Nephron (organoid): ENCODE measurements around the gene PNPLA7.

Experiments
- H3K27ac Mint-ChIP-seq, 3 experiments: 2 replicates each; pipeline ENCODE4 v1.8.0; 2020; ENCODE audit warnings: mixed read lengths in 3 of 3, mild to moderate bottlenecking in 2 of 3, moderate library complexity in 1 of 3
- H3K27me3 Mint-ChIP-seq: 2 replicates; pipeline ENCODE4 v1.8.0; 2021; ENCODE audit warnings: low read depth, mild to moderate bottlenecking, moderate library complexity, mixed read lengths
- H3K36me3 Mint-ChIP-seq: 2 replicates; pipeline ENCODE4 v1.8.0; 2020; ENCODE audit warnings: low read depth, mixed read lengths
- H3K4me1 Mint-ChIP-seq: 2 replicates; pipeline ENCODE4 v1.8.0; 2020; ENCODE audit warnings: mixed read lengths
- H3K4me3 Mint-ChIP-seq, 3 experiments: 2 replicates each; pipeline ENCODE4 v1.8.0; 2020; ENCODE audit warnings: mild to moderate bottlenecking in 3 of 3, mixed read lengths in 3 of 3, moderate library complexity in 2 of 3
- H3K9me3 Mint-ChIP-seq: 2 replicates; pipeline ENCODE4 v1.8.0; 2020; ENCODE audit warnings: mixed read lengths
- TF ChIP-seq, protein P1 (sequence below), 3 experiments: fragments of 200-600 bp; sonication (generic); IDR thresholded peaks; one replicate each; pipeline ENCODE4 v1.5.0; 2021; ENCODE audit warnings: antibody characterized with exemption in 3 of 3; ENCODE audit not compliant: unreplicated experiment in 3 of 3

PNPLA7 gene

DNA sequence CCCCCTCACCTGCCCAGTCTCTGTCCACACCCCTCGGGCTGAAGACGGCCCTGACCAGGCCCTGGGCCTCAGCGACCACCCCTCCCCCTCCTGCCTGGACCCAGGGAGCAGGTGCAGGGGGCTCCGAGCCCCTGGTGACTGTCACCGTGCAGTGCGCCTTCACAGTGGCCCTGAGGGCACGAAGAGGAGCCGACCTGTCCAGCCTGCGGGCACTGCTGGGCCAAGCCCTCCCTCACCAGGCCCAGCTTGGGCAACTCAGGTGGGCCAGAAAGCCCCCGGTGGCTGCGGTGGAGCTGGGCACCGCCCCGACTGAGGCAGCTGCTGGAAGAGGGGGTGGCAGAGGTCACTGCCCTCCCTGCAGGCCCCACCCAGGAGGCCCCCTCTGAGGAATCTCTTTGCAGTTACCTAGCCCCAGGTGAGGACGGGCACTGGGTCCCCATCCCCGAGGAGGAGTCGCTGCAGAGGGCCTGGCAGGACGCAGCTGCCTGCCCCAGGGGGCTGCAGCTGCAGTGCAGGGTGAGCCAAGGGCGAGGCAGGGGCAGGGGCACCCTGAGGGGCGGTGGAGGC is 116.8 kb downstream of the PNPLA7 start:
- TF ChIP-seq, protein P1, sequence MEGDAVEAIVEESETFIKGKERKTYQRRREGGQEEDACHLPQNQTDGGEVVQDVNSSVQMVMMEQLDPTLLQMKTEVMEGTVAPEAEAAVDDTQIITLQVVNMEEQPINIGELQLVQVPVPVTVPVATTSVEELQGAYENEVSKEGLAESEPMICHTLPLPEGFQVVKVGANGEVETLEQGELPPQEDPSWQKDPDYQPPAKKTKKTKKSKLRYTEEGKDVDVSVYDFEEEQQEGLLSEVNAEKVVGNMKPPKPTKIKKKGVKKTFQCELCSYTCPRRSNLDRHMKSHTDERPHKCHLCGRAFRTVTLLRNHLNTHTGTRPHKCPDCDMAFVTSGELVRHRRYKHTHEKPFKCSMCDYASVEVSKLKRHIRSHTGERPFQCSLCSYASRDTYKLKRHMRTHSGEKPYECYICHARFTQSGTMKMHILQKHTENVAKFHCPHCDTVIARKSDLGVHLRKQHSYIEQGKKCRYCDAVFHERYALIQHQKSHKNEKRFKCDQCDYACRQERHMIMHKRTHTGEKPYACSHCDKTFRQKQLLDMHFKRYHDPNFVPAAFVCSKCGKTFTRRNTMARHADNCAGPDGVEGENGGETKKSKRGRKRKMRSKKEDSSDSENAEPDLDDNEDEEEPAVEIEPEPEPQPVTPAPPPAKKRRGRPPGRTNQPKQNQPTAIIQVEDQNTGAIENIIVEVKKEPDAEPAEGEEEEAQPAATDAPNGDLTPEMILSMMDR (IDR thresholded peaks at IDR 0.05; ENCODE audit: unreplicated experiment in 3 of 3): no peak
- H3K27me3 Mint-ChIP-seq: no peaks in the 10 kb centered on the region

DNA sequence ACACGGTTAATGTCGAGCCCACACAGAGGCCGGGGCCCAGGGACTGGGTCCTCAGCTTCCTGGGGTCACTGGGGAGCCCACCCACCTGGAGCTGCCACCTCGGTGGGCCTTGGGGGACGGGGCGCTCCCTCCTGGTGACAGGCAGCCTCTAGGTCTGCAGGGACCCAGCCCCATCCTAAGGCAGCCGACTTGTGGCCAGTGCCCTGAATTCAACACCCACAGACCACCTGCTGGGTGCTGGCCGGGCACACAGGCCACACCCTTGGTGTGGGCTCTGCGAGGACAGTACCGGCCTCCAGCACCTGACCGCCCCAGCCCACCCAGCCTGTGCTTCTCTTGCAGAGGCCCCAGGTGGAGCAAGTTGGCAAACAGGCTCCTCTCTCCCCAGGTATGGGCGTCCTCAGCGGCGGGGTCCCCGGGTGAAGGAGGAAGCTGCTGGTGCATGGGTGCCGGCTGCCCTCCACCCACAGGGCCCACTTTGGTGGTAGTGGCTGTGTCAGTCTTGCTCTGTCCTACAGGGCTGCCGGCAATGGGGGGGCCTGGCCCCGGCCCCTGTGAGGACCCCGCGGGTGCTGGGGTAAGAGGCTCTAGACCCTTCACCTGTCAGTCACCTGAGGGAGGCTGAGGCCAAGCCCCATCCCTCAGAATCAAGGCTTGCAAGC is 117.4 kb downstream of the PNPLA7 start:
- no peaks in the 10 kb centered on the region for H3K4me1 Mint-ChIP-seq
- no peaks in the 10 kb centered on the region for H3K9me3 Mint-ChIP-seq
- no peak overlapping the region for H3K27ac Mint-ChIP-seq
- H3K27me3 Mint-ChIP-seq: no peaks in the 10 kb centered on the region
- H3K36me3 Mint-ChIP-seq: no peaks in the 10 kb centered on the region
- no peak overlapping the region for H3K4me3 Mint-ChIP-seq
- TF ChIP-seq, protein P1 (IDR thresholded peaks at IDR 0.05; ENCODE audit: unreplicated experiment in 3 of 3): no peak

More for the DNA sequence above, 116.8 kb downstream of the PNPLA7 start:
- H3K4me1 Mint-ChIP-seq: no peaks in the 10 kb centered on the region
- H3K36me3 Mint-ChIP-seq: no peaks in the 10 kb centered on the region
- no peak overlapping the region for H3K27ac Mint-ChIP-seq
- H3K9me3 Mint-ChIP-seq: no peaks in the 10 kb centered on the region
- H3K4me3 Mint-ChIP-seq: no peak overlapping the region

DNA sequence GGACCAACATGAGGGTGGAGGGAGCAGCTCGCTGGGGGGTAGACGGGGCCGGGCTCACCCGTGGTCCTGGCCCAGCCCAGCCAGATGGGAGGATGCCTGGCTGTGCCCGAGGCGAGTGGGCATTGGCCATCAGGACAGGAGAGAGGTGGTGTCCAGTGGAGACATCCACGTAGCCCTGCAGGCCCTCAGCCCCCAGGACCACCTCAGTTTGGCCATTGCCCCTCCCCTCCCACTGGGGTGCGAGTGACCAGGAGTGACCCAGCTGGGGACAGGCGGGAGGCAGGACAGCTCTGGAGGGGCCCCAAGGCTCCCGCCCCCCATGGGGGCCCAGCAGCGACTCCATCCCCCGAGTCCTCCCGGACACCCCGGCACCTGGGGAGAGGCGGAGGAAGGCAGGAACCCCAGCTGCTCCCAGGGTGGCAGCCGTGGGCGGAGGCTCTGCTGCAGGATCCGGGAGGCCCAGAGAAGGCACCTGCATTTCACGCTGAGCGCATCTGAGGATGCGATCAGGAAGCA is 118.7 kb downstream of the PNPLA7 start:
- Mint-ChIP-seq H3K27me3 (no peaks in the 10 kb centered on the region), H3K27ac (no peak overlapping the region), H3K4me1 (no peaks in the 10 kb centered on the region), H3K36me3 (no peaks in the 10 kb centered on the region), H3K4me3 (no peak overlapping the region), H3K9me3 (no peaks in the 10 kb centered on the region)
- TF ChIP-seq, protein P1 (IDR thresholded peaks at IDR 0.05; ENCODE audit: unreplicated experiment in 3 of 3): no peak

DNA sequence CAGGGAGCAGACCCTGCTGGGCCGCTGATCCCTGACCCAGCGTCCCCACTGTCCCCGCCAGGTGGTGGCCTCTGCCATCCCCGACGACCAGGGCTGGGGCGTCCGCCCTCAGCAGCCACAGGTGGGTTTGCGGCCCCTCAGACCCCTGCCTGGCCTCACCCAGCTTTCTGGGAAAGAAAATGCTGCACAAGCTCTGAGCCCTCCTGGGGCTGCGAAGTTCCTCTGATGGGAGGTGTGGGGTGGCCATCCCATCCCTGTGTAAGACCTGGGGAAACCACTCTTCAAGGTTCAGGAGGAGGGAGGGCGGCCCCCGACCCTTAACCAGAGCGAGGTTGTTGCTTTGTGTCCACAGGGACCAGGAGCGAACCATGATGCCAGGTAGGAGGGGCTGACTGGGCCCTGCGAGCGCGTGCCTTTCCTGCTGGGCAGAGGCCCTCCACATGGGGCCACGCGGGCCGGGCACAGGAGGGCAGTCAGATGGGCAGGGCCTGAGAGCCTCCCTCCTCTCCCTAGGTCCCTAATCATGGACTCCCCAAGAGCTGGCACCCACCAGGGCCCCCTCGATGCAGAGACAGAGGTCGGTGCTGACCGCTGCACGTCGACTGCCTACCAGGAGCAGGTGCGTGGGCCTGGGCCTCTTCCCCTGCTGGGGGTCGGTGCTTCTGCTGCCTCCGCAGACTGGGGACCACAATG is 119.3 kb downstream of the PNPLA7 start:
- Mint-ChIP-seq H3K36me3 (no peaks in the 10 kb centered on the region), H3K27ac (no peak overlapping the region), H3K4me3 (no peak overlapping the region), H3K4me1 (no peaks in the 10 kb centered on the region), H3K27me3 (no peaks in the 10 kb centered on the region), H3K9me3 (no peaks in the 10 kb centered on the region)
- TF ChIP-seq, protein P1 (IDR thresholded peaks at IDR 0.05; ENCODE audit: unreplicated experiment in 3 of 3): no peak

DNA sequence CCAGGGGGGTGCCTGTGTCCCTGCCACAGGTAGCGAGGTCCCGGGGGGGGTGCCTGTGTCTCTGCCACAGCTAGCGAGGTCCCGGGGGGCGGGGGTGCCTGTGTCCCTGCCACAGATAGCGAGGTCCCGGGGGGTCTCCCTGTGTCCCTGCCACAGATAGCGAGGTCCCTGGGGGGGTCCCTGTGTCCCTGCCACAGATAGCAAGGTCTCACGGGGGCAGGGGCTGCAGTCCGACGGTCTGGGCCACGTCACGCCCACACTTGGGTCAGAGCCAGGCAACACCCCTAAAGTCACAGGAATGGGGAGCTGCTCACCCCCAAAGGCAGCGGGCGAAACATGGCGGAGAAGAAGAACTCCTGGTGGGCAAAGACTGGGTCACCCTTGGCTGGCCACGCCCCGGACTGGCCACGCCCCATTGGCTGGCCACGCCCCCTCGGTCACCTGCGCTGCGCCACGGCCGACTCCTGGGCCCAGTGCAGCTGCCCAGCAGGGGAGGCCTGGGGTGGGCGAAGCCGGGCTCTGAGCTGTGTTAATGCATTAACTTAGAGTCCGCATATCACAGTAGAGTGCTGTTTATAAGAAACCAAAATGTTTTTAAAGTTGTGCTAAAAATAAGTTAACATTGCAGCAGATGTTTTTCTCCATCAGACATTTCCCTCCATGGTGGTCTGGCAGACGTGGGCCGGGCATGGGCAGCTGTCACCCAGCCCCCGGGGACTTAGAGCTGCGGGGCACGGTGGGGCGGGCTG is 120.1 kb downstream of the PNPLA7 start:
- Mint-ChIP-seq H3K36me3 (no peaks in the 10 kb centered on the region), H3K27ac (no peak overlapping the region), H3K27me3 (no peaks in the 10 kb centered on the region), H3K4me1 (no peaks in the 10 kb centered on the region), H3K9me3 (no peaks in the 10 kb centered on the region), H3K4me3 (no peak overlapping the region)
- TF ChIP-seq, protein P1 (IDR thresholded peaks at IDR 0.05; ENCODE audit: unreplicated experiment in 3 of 3): no peak
